Hepatocyte (in vitro differentiated cells): Measurements from ENCODE around the gene RASGRP2. TPM values are rescaled to one million over a fixed set of nuclear protein-coding genes. Genes with fewer than 3 reads are reported as not detected.

Experiments
- DNase-seq: peaks from one replicate; pipeline ENCODE4 v3.0.0-alpha.2; 2016; ENCODE audit warnings: low spot score
- H2AFZ ChIP-seq: fragments of 200-600 bp; sonication (generic); 2 replicates; pipeline ENCODE4 v1.6.0; 2016; ENCODE audit warnings: antibody characterized with exemption, mild to moderate bottlenecking
- H3K27ac ChIP-seq: fragments of 200-600 bp; sonication (generic); 2 replicates; pipeline ENCODE4 v1.5.1; 2016; ENCODE audit warnings: mild to moderate bottlenecking
- H3K27me3 ChIP-seq: fragments of 200-600 bp; sonication (generic); 2 replicates; pipeline ENCODE4 v1.6.1; 2016
- H3K36me3 ChIP-seq: fragments of 200-600 bp; sonication (generic); replicated peaks from 2 replicates; pipeline ENCODE4 v1.5.1; 2016; ENCODE audit warnings: low read depth; ENCODE audit not compliant: insufficient read depth
- H3K4me1 ChIP-seq: fragments of 200-600 bp; sonication (generic); 2 replicates; pipeline ENCODE4 v1.5.1; 2016; ENCODE audit warnings: mild to moderate bottlenecking, moderate library complexity; ENCODE audit not compliant: insufficient read depth
- H3K4me2 ChIP-seq: fragments of 200-600 bp; sonication (generic); 2 replicates; pipeline ENCODE4 v1.6.0; 2016
- H3K4me3 ChIP-seq: fragments of 200-600 bp; sonication (generic); 2 replicates; pipeline ENCODE4 v1.5.1; 2016; ENCODE audit warnings: mild to moderate bottlenecking
- H3K79me2 ChIP-seq: fragments of 200-600 bp; sonication (generic); 2 replicates; pipeline ENCODE4 v1.6.0; 2017; ENCODE audit warnings: mild to moderate bottlenecking
- H3K9me2 ChIP-seq: fragments of 200-600 bp; sonication (generic); replicated peaks from 2 replicates; pipeline ENCODE4 v1.6.0; 2017; ENCODE audit warnings: mild to moderate bottlenecking; ENCODE audit not compliant: insufficient read depth
- H3K9me3 ChIP-seq: fragments of 200-600 bp; sonication (generic); 2 replicates; pipeline ENCODE4 v1.5.1; 2016; ENCODE audit warnings: low read depth, mild to moderate bottlenecking
- H4K20me1 ChIP-seq: fragments of 200-600 bp; sonication (generic); 2 replicates; pipeline ENCODE4 v1.6.0; 2016; ENCODE audit warnings: mild to moderate bottlenecking; ENCODE audit not compliant: insufficient read depth, poor library complexity, severe bottlenecking
- CTCF ChIP-seq: fragments of 200-600 bp; sonication (generic); IDR thresholded peaks from 2 replicates; pipeline ENCODE4 v1.5.1; 2016; ENCODE audit warnings: antibody characterized with exemption, mild to moderate bottlenecking; ENCODE audit not compliant: poor library complexity
- EZH2 ChIP-seq: fragments of 200-600 bp; sonication (generic); IDR thresholded peaks from 2 replicates; pipeline ENCODE4 v1.6.1; 2016; ENCODE audit warnings: antibody characterized with exemption, mild to moderate bottlenecking, borderline replicate concordance
- EZH2phosphoT487 ChIP-seq: fragments of 200-600 bp; sonication (generic); IDR thresholded peaks from one replicate; pipeline ENCODE4 v1.6.1; 2018; ENCODE audit warnings: antibody characterized with exemption, mild to moderate bottlenecking, low read depth, moderate library complexity; ENCODE audit not compliant: unreplicated experiment, severe bottlenecking
- WGBS: methylation state at CpG from one replicate; pipeline ENCODE4 v1.1.6; 2016; ENCODE audit warnings: low lambda C conversion rate; ENCODE audit errors: missing lambda C conversion rate; 5-methylcytosine and 5-hydroxymethylcytosine counted together
- polyA plus RNA-seq: library from polyadenylated mRNA; unstranded; fragments of >200 nt; fragmentation: Nextera tagmentation; extraction: Ambion mirVana; gene quantifications from 2 replicates; pipeline ENCODE4 v1.2.1, GENCODE V29; 2016
- total RNA-seq: library from RNA; depleted of rRNA; stranded (reverse); fragments of >200 nt; gene quantifications from 2 replicates; pipeline ENCODE4 v1.2.3, GENCODE V29; 2014

The RASGRP2 gene
- total and polyA plus RNA-seq, 2 experiments from 2014 or later: 0.10 to 3.2 TPM

- H3K27me3 ChIP-seq: peaks cover 39% of the 10 kb centered on the region
- no peaks in the 10 kb centered on the region for H3K9me3 ChIP-seq
- H3K79me2 ChIP-seq: no peaks in the 10 kb centered on the region
- H4K20me1 ChIP-seq: no peaks in the 10 kb centered on the region
- H3K4me3 ChIP-seq: peak within 1 kb of the TSS; percentile 96
- H3K4me1 ChIP-seq: no peaks in the 10 kb centered on the region
- peak; percentile 90 for DNase-seq
- no peak within 1 kb of the TSS for H3K27ac ChIP-seq
- H3K4me2 ChIP-seq: peak within 1 kb of the TSS; percentile 100
- 8% methylated on average over 29 of the region's 66 CpGs for WGBS
- H2AFZ ChIP-seq: peak within 1 kb of the TSS; percentile 100
- no peaks in the 10 kb centered on the region for H3K9me2 ChIP-seq
- H3K36me3 ChIP-seq: no peaks in the 10 kb centered on the region
- peak; percentile 99 for TF ChIP-seq CTCF
- no peak for TF ChIP-seq EZH2
Observed at GRCh38 chr11:64723117-64723906, 20.6 kb downstream of the RASGRP2 start, which contains the start of gene NRXN2. NRXN2 (minus strand) TSS chr11:64723197; CDS start chr11:64713699, 9,498 bp downstream.

GRCh38 chr11:64722141-64723065 is 21.5 kb downstream of the RASGRP2 start:
- Histone ChIP-seq H3K27ac (no peak overlapping the region), H3K4me3 (no peak overlapping the region), H4K20me1 (no peaks in the 10 kb centered on the region), H3K4me1 (no peaks in the 10 kb centered on the region), H3K9me3 (no peaks in the 10 kb centered on the region), H3K9me2 (no peaks in the 10 kb centered on the region), H2AFZ (no peak overlapping the region), H3K27me3 (peaks cover 48% of the 10 kb centered on the region), H3K36me3 (no peaks in the 10 kb centered on the region), H3K79me2 (no peaks in the 10 kb centered on the region), H3K4me2 (no peak overlapping the region)
- DNase-seq: no peak
- no peak for TF ChIP-seq EZH2
- TF ChIP-seq EZH2phosphoT487: no peak
- TF ChIP-seq CTCF: no peak
- WGBS: 50% methylated on average over 10 of the region's 36 CpGs

- Histone ChIP-seq H3K9me2 (no peaks in the 10 kb centered on the region), H4K20me1 (no peaks in the 10 kb centered on the region), H3K4me1 (no peaks in the 10 kb centered on the region), H3K4me3 (no peak overlapping the region), H3K27ac (no peak overlapping the region), H3K36me3 (no peaks in the 10 kb centered on the region), H3K4me2 (no peak overlapping the region), H3K79me2 (no peaks in the 10 kb centered on the region), H3K9me3 (no peaks in the 10 kb centered on the region), H3K27me3 (peaks cover 58% of the 10 kb centered on the region), H2AFZ (no peak overlapping the region)
- 69% methylated on average over 3 of the region's 3 CpGs for WGBS
- no peak for DNase-seq
- TF ChIP-seq EZH2phosphoT487: no peak
Observed at GRCh38 chr11:64721359-64721699, 22.6 kb downstream of the RASGRP2 start.
